OCI-LY7 (cell line): ENCODE measurements around the gene HAPLN3. TPM values are rescaled to one million over a fixed set of nuclear protein-coding genes. Genes with fewer than 3 reads are reported as not detected.

ENCODE experiments used
- BruUV-seq: library from RNA; stranded (reverse); fragments of 400-500 nt; replicated peaks from 2 replicates; lab custom pipeline; 2021; lab: Mats Ljungman, UMichigan
- CTCF ChIA-PET: fragments of 300-600 bp; sonication (Branson Sonifier 250); formaldehyde crosslinking; loops from one replicate; lab custom pipeline; 2022; ENCODE audit warnings: antibody characterized with exemption; ENCODE audit not compliant: unreplicated experiment; lab: Charles Lee
- POLR2A ChIA-PET: fragments of 300-600 bp; sonication (Branson Sonifier 250); formaldehyde crosslinking; loops from one replicate; lab custom pipeline; 2022; ENCODE audit warnings: antibody characterized with exemption; lab: Charles Lee
- DNase-seq: peaks from one replicate; pipeline ENCODE4 v3.0.0-alpha.2; 2015; ENCODE audit warnings: low spot score
- H2AFZ ChIP-seq: fragments of 200-600 bp; sonication (generic), shearing (Covaris generic); 2 replicates; pipeline ENCODE4 v1.6.1; 2014; ENCODE audit warnings: mild to moderate bottlenecking, antibody characterized with exemption, low read length, moderate library complexity
- H3K27ac ChIP-seq: fragments of 200-600 bp; sonication (generic); 2 replicates; pipeline ENCODE4 v1.5.1; 2014; ENCODE audit warnings: mixed run types, low read depth, mild to moderate bottlenecking, moderate library complexity, low read length, inconsistent platforms; ENCODE audit not compliant: poor library complexity, severe bottlenecking
- H3K36me3 ChIP-seq: fragments of 200-600 bp; sonication (generic); 2 replicates; pipeline ENCODE4 v1.6.1; 2014; ENCODE audit warnings: mild to moderate bottlenecking, antibody characterized with exemption, low read length, moderate library complexity, mixed read lengths; ENCODE audit not compliant: insufficient read depth
- H3K4me1 ChIP-seq: fragments of 200-600 bp; sonication (generic); 2 replicates; pipeline ENCODE4 v1.5.1; 2014; ENCODE audit warnings: mild to moderate bottlenecking, low read length; ENCODE audit not compliant: insufficient read depth, poor library complexity, severe bottlenecking
- H3K4me2 ChIP-seq: fragments of 200-600 bp; sonication (generic); 2 replicates; pipeline ENCODE4 v1.6.1; 2014; ENCODE audit warnings: mild to moderate bottlenecking, low read length
- H3K4me3 ChIP-seq: fragments of 200-600 bp; sonication (generic); 2 replicates; pipeline ENCODE4 v1.5.1; 2014; ENCODE audit warnings: mild to moderate bottlenecking, low read depth, low read length; ENCODE audit not compliant: poor library complexity, severe bottlenecking
- H3K79me2 ChIP-seq: fragments of 200-600 bp; sonication (generic); 2 replicates; pipeline ENCODE4 v1.6.1; 2016; ENCODE audit warnings: low read depth, mild to moderate bottlenecking, low read length, moderate library complexity, mixed read lengths; ENCODE audit not compliant: insufficient read depth
- H3K9me2 ChIP-seq: fragments of 200-600 bp; sonication (generic); 2 replicates; pipeline ENCODE4 v1.6.1; 2016; ENCODE audit warnings: mild to moderate bottlenecking, low read length, mixed read lengths; ENCODE audit not compliant: insufficient read depth
- H3K9me3 ChIP-seq: fragments of 200-600 bp; sonication (generic); 2 replicates; pipeline ENCODE4 v1.6.1; 2014; ENCODE audit warnings: mild to moderate bottlenecking, mixed run types, low read length, mixed read lengths
- H4K20me1 ChIP-seq: fragments of 200-600 bp; sonication (generic); 2 replicates; pipeline ENCODE4 v1.6.1; 2014; ENCODE audit warnings: mild to moderate bottlenecking, antibody characterized with exemption, low read length, moderate library complexity, mixed read lengths; ENCODE audit not compliant: insufficient read depth
- CTCF ChIP-seq: fragments of 200-600 bp; sonication (generic); conservative IDR thresholded peaks from 2 replicates; pipeline ENCODE4 v1.5.1; 2014; ENCODE audit warnings: mild to moderate bottlenecking, antibody characterized with exemption, low read length, moderate library complexity, mixed read lengths
- EZH2phosphoT487 ChIP-seq: fragments of 200-600 bp; sonication (generic); IDR thresholded peaks from 2 replicates; pipeline ENCODE4 v1.6.1; 2018; ENCODE audit warnings: low read depth, borderline replicate concordance, mild to moderate bottlenecking, mixed run types, antibody characterized with exemption, low read length, moderate library complexity, mixed read lengths
- intact Hi-C: fragments of 100-400 bp; cut with micrococcal nuclease; formaldehyde crosslinking; loops from one replicate; pipeline ENCODE4 v1.10.0; 2022; ENCODE audit not compliant: unreplicated experiment
- total RNA-seq, 2 experiments: library from RNA; depleted of rRNA in 1 of 2; stranded (reverse); fragments of >200 nt in 1 of 2; shearing (Covaris generic) in 1 of 2; gene quantifications; 2 replicates each; pipeline ENCODE4 v1.2.3, GENCODE V29; 2014 to 2022

HAPLN3 gene
- total RNA-seq, 2 experiments from 2014 or later: 0.93 to 0.98 TPM

- ChIA-PET CTCF (no interaction called here), POLR2A (no interaction called here)
- intact Hi-C loops: no loop called here
- H3K9me3 ChIP-seq: no peaks in the 10 kb centered on the region
- H3K4me3 ChIP-seq: no peak overlapping the region
- H3K79me2 ChIP-seq: no peaks in the 10 kb centered on the region
- no peak for DNase-seq
- no peak overlapping the region for H3K4me2 ChIP-seq
- no peak for TF ChIP-seq CTCF
- TF ChIP-seq EZH2phosphoT487: no peak
- H3K27ac ChIP-seq: no peak overlapping the region
- no peaks in the 10 kb centered on the region for H4K20me1 ChIP-seq
- peaks cover 4% of the 10 kb centered on the region for H3K4me1 ChIP-seq
- no peaks in the 10 kb centered on the region for H3K36me3 ChIP-seq
- BruUV-seq: no TSS peak
- H3K9me2 ChIP-seq: no peaks in the 10 kb centered on the region
- H2AFZ ChIP-seq: no peak overlapping the region
Observed at GRCh38 chr15:88918738-88919137, 23.4 kb upstream of the HAPLN3 start.

GRCh38 chr15:88917760-88918159 is 22.4 kb upstream of the HAPLN3 start:
- H3K4me2 ChIP-seq: no peak overlapping the region

More at GRCh38 chr15:88917760-88918159, 22.4 kb upstream of the HAPLN3 start:
- intact Hi-C loops: no loop called here
- no peak for DNase-seq
- H3K4me3 ChIP-seq: no peak overlapping the region
- no peaks in the 10 kb centered on the region for H4K20me1 ChIP-seq
- no peak overlapping the region for H2AFZ ChIP-seq
- H3K9me2 ChIP-seq: no peaks in the 10 kb centered on the region
- TF ChIP-seq EZH2phosphoT487: no peak
- TF ChIP-seq CTCF: no peak
- CTCF ChIA-PET: no interaction called here
- H3K9me3 ChIP-seq: no peaks in the 10 kb centered on the region
- no TSS peak for BruUV-seq
- no peak overlapping the region for H3K27ac ChIP-seq
- no peaks in the 10 kb centered on the region for H3K79me2 ChIP-seq
- no peaks in the 10 kb centered on the region for H3K36me3 ChIP-seq
- POLR2A ChIA-PET: interaction anchor here (0.7 kb wide), 1 partner anchor 34 kb away, joined by 3 read pairs; no protein-coding TSS in a partner anchor
- peaks cover 8% of the 10 kb centered on the region for H3K4me1 ChIP-seq
